GM23248 (cell line): ENCODE data around the gene ACCS. TPM values are rescaled to one million over a fixed set of nuclear protein-coding genes. Genes with fewer than 3 reads are reported as not detected.

ENCODE experiments used
- DNase-seq: peaks from one replicate; pipeline ENCODE4 v3.0.0-alpha.2; 2015
- H2AFZ ChIP-seq: fragments of 200-600 bp; sonication (generic); 2 replicates; pipeline ENCODE4 v1.6.1; 2016; ENCODE audit warnings: antibody characterized with exemption
- H3F3A ChIP-seq: fragments of 200-600 bp; sonication (generic); 2 replicates; pipeline ENCODE4 v1.6.1; 2016; ENCODE audit warnings: mild to moderate bottlenecking, antibody characterized with exemption, mixed run types; ENCODE audit not compliant: insufficient read depth
- H3K27ac ChIP-seq: fragments of 200-600 bp; sonication (generic); 2 replicates; pipeline ENCODE4 v1.5.1; 2016; ENCODE audit warnings: mild to moderate bottlenecking
- H3K27me3 ChIP-seq: fragments of 200-600 bp; sonication (generic); replicated peaks from 2 replicates; pipeline ENCODE4 v1.6.1; 2016; ENCODE audit warnings: mild to moderate bottlenecking; ENCODE audit not compliant: insufficient read depth
- H3K36me3 ChIP-seq: fragments of 200-600 bp; sonication (generic); 2 replicates; pipeline ENCODE4 v1.6.1; 2016; ENCODE audit warnings: low read depth, mild to moderate bottlenecking
- H3K4me1 ChIP-seq: fragments of 200-600 bp; sonication (generic); 2 replicates; pipeline ENCODE4 v1.6.1; 2016; ENCODE audit warnings: mild to moderate bottlenecking; ENCODE audit not compliant: insufficient read depth
- H3K4me2 ChIP-seq: fragments of 200-600 bp; sonication (generic); one replicate; pipeline ENCODE4 v1.6.1; 2016; ENCODE audit warnings: mild to moderate bottlenecking; ENCODE audit not compliant: unreplicated experiment
- H3K4me3 ChIP-seq: fragments of 200-600 bp; sonication (generic); 2 replicates; pipeline ENCODE4 v1.5.1; 2016; ENCODE audit warnings: mild to moderate bottlenecking
- H3K79me2 ChIP-seq: fragments of 200-600 bp; sonication (generic); 2 replicates; pipeline ENCODE4 v1.6.1; 2016; ENCODE audit warnings: mild to moderate bottlenecking; ENCODE audit not compliant: insufficient read depth
- H3K9ac ChIP-seq: fragments of 200-600 bp; sonication (generic); 2 replicates; pipeline ENCODE4 v1.6.1; 2016; ENCODE audit warnings: mild to moderate bottlenecking
- H3K9me2 ChIP-seq: fragments of 200-600 bp; sonication (generic); 2 replicates; pipeline ENCODE4 v1.6.1; 2016; ENCODE audit warnings: mixed run types, mild to moderate bottlenecking, moderate library complexity; ENCODE audit not compliant: insufficient read depth
- H3K9me3 ChIP-seq: fragments of 200-600 bp; sonication (generic); one replicate; pipeline ENCODE4 v1.6.1; 2017; ENCODE audit warnings: low read depth
- H4K20me1 ChIP-seq: fragments of 200-600 bp; sonication (generic); 2 replicates; pipeline ENCODE4 v1.6.0; 2016; ENCODE audit not compliant: insufficient read depth
- EZH2 ChIP-seq: fragments of 200-600 bp; sonication (generic); IDR thresholded peaks from 2 replicates; pipeline ENCODE4 v1.6.1; 2018; ENCODE audit warnings: antibody characterized with exemption, mild to moderate bottlenecking; ENCODE audit not compliant: insufficient read depth, poor library complexity, severe bottlenecking
- EZH2phosphoT487 ChIP-seq: fragments of 200-600 bp; sonication (generic); IDR thresholded peaks from 2 replicates; pipeline ENCODE4 v1.6.1; 2018; ENCODE audit warnings: antibody characterized with exemption, moderate library complexity, mild to moderate bottlenecking, low read depth; ENCODE audit not compliant: insufficient read depth
- WGBS, 2 experiments: methylation state at CpG; one replicate each; pipeline ENCODE4 v1.1.6; 2015 to 2017; ENCODE audit warnings: low lambda C conversion rate in 2 of 2, low coverage in 1 of 2; ENCODE audit errors: missing lambda C conversion rate in 2 of 2; 5-methylcytosine and 5-hydroxymethylcytosine counted together
- in situ Hi-C: fragments of 300-500 bp; cut with MboI; formaldehyde crosslinking; loops from 2 replicates; pipeline ENCODE4 v1.15.0; 2020
- polyA plus RNA-seq: library from polyadenylated mRNA; unstranded; fragments of >200 nt; fragmentation: Nextera tagmentation; extraction: Ambion mirVana; gene quantifications from 2 replicates; pipeline ENCODE4 v1.2.1, GENCODE V29; 2016
- total RNA-seq: library from RNA; depleted of rRNA; stranded (reverse); fragments of >200 nt; shearing (Covaris generic); gene quantifications from 2 replicates; pipeline ENCODE4 v1.2.3, GENCODE V29; 2014

ACCS gene
- total and polyA plus RNA-seq, 2 experiments from 2014 or later = 13.3 to 13.7 TPM

GRCh38 chr11:44034639-44035038, 31.4 kb upstream of the ACCS start:
- no peak for DNase-seq
- H3K4me2 ChIP-seq = no peak overlapping the region
- no peak overlapping the region for H3K4me3 ChIP-seq
- H2AFZ ChIP-seq = no peak overlapping the region
- H3K9ac ChIP-seq = no peak overlapping the region
- in situ Hi-C loops = loop anchor here (5.0 kb wide), 1 partner anchor 87 kb away; no protein-coding TSS in a partner anchor
- H3K27me3 ChIP-seq = no peaks in the 10 kb centered on the region; the same call in 1 of the 2 replicates
- no peak for TF ChIP-seq EZH2
- no peak overlapping the region for H3K27ac ChIP-seq
- H3K9me3 ChIP-seq = no peaks in the 10 kb centered on the region
- no peaks in the 10 kb centered on the region for H3K36me3 ChIP-seq
- peaks cover under 1% of the 10 kb centered on the region; the same call in 1 of the 2 replicates for H3F3A ChIP-seq
- no peaks in the 10 kb centered on the region for H4K20me1 ChIP-seq
- no peaks in the 10 kb centered on the region for H3K79me2 ChIP-seq
- peaks cover 19% of the 10 kb centered on the region for H3K4me1 ChIP-seq
- no peaks in the 10 kb centered on the region for H3K9me2 ChIP-seq

GRCh38 chr11:44036811-44037657, 29.0 kb upstream of the ACCS start:
- H4K20me1 ChIP-seq = no peaks in the 10 kb centered on the region
- DNase-seq = peak; percentile 94
- in situ Hi-C loops = no loop called here
- no peaks in the 10 kb centered on the region; the same call in 1 of the 2 replicates for H3K27me3 ChIP-seq
- WGBS, 2 experiments = 10 to 11% methylated on average over 12 of the region's 12 CpGs
- H3K36me3 ChIP-seq = no peaks in the 10 kb centered on the region
- TF ChIP-seq EZH2phosphoT487 = no peak
- TF ChIP-seq EZH2 = no peak
- H3K4me3 ChIP-seq = no peak overlapping the region
- no peaks in the 10 kb centered on the region for H3K9me2 ChIP-seq
- no peaks in the 10 kb centered on the region for H3F3A ChIP-seq
- no peak overlapping the region for H3K27ac ChIP-seq
- H3K9ac ChIP-seq = no peak overlapping the region
- no peaks in the 10 kb centered on the region for H3K79me2 ChIP-seq
- H3K4me2 ChIP-seq = no peak overlapping the region
- H3K9me3 ChIP-seq = no peaks in the 10 kb centered on the region
- H3K4me1 ChIP-seq = peaks cover 6% of the 10 kb centered on the region
- peak overlapping the region; percentile 29 for H2AFZ ChIP-seq

- H4K20me1 ChIP-seq = no peaks in the 10 kb centered on the region
- TF ChIP-seq EZH2 (no peak), EZH2phosphoT487 (no peak)
- H3K79me2 ChIP-seq = no peaks in the 10 kb centered on the region
- H3K27me3 ChIP-seq = no peaks in the 10 kb centered on the region; the same call in 1 of the 2 replicates
- H3K4me3 ChIP-seq = no peak overlapping the region
- H3K9me2 ChIP-seq = no peaks in the 10 kb centered on the region
- no peak for DNase-seq
- H3K27ac ChIP-seq = no peak overlapping the region
- H3K4me2 ChIP-seq = no peak overlapping the region
- in situ Hi-C loops = no loop called here
- no peak overlapping the region for H3K9ac ChIP-seq
- H3K4me1 ChIP-seq = peaks cover 3% of the 10 kb centered on the region
- H3K36me3 ChIP-seq = no peaks in the 10 kb centered on the region
- 0 out of 2 replicates have a peak overlapping the region, but pooled peaks have one; percentile 29 for H2AFZ ChIP-seq
- H3F3A ChIP-seq = no peaks in the 10 kb centered on the region
- no peaks in the 10 kb centered on the region for H3K9me3 ChIP-seq
- WGBS, 2 experiments = 75 to 90% methylated on average over 2 of the region's 2 CpGs
Measured at GRCh38 chr11:44037658-44037998, 28.4 kb upstream of the ACCS start.

- in situ Hi-C loops = no loop called here
- no peak for TF ChIP-seq EZH2
- no peak for TF ChIP-seq EZH2phosphoT487
Measured at GRCh38 chr11:44043157-44043556, 22.9 kb upstream of the ACCS start.

More at GRCh38 chr11:44043157-44043556, 22.9 kb upstream of the ACCS start:
- H3K9me3 ChIP-seq = no peaks in the 10 kb centered on the region
- no peak overlapping the region for H3K4me2 ChIP-seq
- H3K36me3 ChIP-seq = no peaks in the 10 kb centered on the region
- no peak overlapping the region for H3K27ac ChIP-seq
- no peaks in the 10 kb centered on the region for H3K79me2 ChIP-seq
- H3K9me2 ChIP-seq = no peaks in the 10 kb centered on the region
- no peak overlapping the region for H3K4me3 ChIP-seq
- H3K4me1 ChIP-seq = no peaks in the 10 kb centered on the region
- no peaks in the 10 kb centered on the region for H4K20me1 ChIP-seq
- no peak for DNase-seq
- H3K9ac ChIP-seq = no peak overlapping the region
- peaks cover 3% of the 10 kb centered on the region; the same call in 1 of the 2 replicates for H3K27me3 ChIP-seq
- 37 to 47% methylated on average over 2 of the region's 2 CpGs for WGBS, 2 experiments
- no peaks in the 10 kb centered on the region for H3F3A ChIP-seq
- H2AFZ ChIP-seq = no peak overlapping the region
